ENCODE results near the gene CAD.
"Not testable (repeated sequence)": the region's sequence is repeated elsewhere in the genome, so short reads cannot be mapped to it uniquely, and the experiment has no call there.

GRCh38 chr2:27198068-27198467, 19.1 kb upstream of the CAD start:
- TF ChIP-seq POLR2A (IDR thresholded peaks at IDR 0.05); CTCF (IDR thresholded peaks at IDR 0.05 in 4 of 5, conservative IDR thresholded peaks at IDR 0.05 in 1 of 5): not testable (repeated sequence)
